Fibroblast of lung (primary cell): ENCODE results near the gene FBXO7. TPM values are rescaled to one million over a fixed set of nuclear protein-coding genes. Genes with fewer than 3 reads are reported as not detected.

Source experiments
- DNase-seq, 2 donors: peaks; one replicate each; pipeline versions ENCODE4 v3.0.0 to v3.0.0-alpha.2; 2010; ENCODE audit warnings: low read depth in 2 of 2
- H2AFZ ChIP-seq: 2 replicates; pipeline ENCODE4 v1.5.1; 2012; ENCODE audit warnings: low read length, control low read depth, inconsistent platforms
- H3K27ac ChIP-seq: 2 replicates; pipeline ENCODE4 v1.5.1; 2011; ENCODE audit warnings: low read length, control low read depth; ENCODE audit not compliant: insufficient read depth
- H3K27me3 ChIP-seq: 2 replicates; pipeline ENCODE4 v1.5.1; 2011; ENCODE audit warnings: mild to moderate bottlenecking, low read length; ENCODE audit not compliant: control insufficient read depth, insufficient read depth
- H3K36me3 ChIP-seq: 2 replicates; pipeline ENCODE4 v1.5.1; 2011; ENCODE audit warnings: low read length; ENCODE audit not compliant: control insufficient read depth, insufficient read depth
- H3K4me1 ChIP-seq: 2 replicates; pipeline ENCODE4 v1.5.1; 2011; ENCODE audit warnings: low read length; ENCODE audit not compliant: control insufficient read depth, insufficient read depth; ENCODE audit errors: extremely low read depth
- H3K4me2 ChIP-seq: 2 replicates; pipeline ENCODE4 v1.5.1; 2011; ENCODE audit warnings: low read length, control low read depth; ENCODE audit not compliant: insufficient read depth; ENCODE audit errors: extremely low read depth
- H3K4me3 ChIP-seq, 4 experiments: fragments of 200-600 bp in 1 of 4; sonication (generic) in 1 of 4; replicated peaks in 1 of 4; 2 replicates each; pipeline ENCODE4 v1.5.1; 2011 to 2016; ENCODE audit warnings: low read length in 4 of 4, low read depth in 3 of 4, mild to moderate bottlenecking in 3 of 4, control low read depth in 2 of 4, inconsistent platforms in 1 of 4, mixed read lengths in 1 of 4; ENCODE audit not compliant: insufficient read depth in 1 of 4; ENCODE audit errors: control extremely low read depth in 1 of 4
- H3K79me2 ChIP-seq: 2 replicates; pipeline ENCODE4 v1.5.1; 2012; ENCODE audit warnings: mild to moderate bottlenecking, low read length, inconsistent platforms; ENCODE audit not compliant: control insufficient read depth, insufficient read depth
- H3K9ac ChIP-seq: 2 replicates; pipeline ENCODE4 v1.5.1; 2011; ENCODE audit warnings: mild to moderate bottlenecking, low read length, control low read depth; ENCODE audit not compliant: insufficient read depth
- H3K9me3 ChIP-seq: 2 replicates; pipeline ENCODE4 v1.5.1; 2012; ENCODE audit warnings: low read depth, low read length; ENCODE audit not compliant: control insufficient read depth, insufficient read depth
- H4K20me1 ChIP-seq: 2 replicates; pipeline ENCODE4 v1.5.1; 2011; ENCODE audit warnings: low read length; ENCODE audit not compliant: control insufficient read depth, insufficient read depth; ENCODE audit errors: extremely low read depth
- EZH2 ChIP-seq: IDR thresholded peaks from 2 replicates; pipeline ENCODE4 v1.5.1; 2012; ENCODE audit warnings: low read length, control low read depth, mild to moderate bottlenecking; ENCODE audit errors: missing control alignments
- polyA plus RNA-seq, 2 donors: library from polyadenylated mRNA; depleted of rRNA in 1 of 2; stranded (reverse) in 1 of 2; unstranded in 1 of 2; fragments of >200 nt; gene quantifications; 2 replicates each; pipeline ENCODE4 v1.2.1, GENCODE V29; 2011 to 2012; ENCODE audit warnings: missing spikeins in 1 of 2
- total RNA-seq: library from RNA; depleted of rRNA; stranded (reverse); fragments of >200 nt; gene quantifications from 2 replicates; pipeline ENCODE4 v1.2.1, GENCODE V29; 2014
- TF ChIP-seq, protein P1 (sequence below), 2 donors: IDR thresholded peaks in 1 of 2; conservative IDR thresholded peaks in 1 of 2; 1 replicate in 1 of 2; 2 replicates in 1 of 2; pipeline ENCODE4 v1.5.1; 2011 to 2012; ENCODE audit warnings: low read length in 2 of 2, control low read depth in 1 of 2, inconsistent platforms in 1 of 2, low read depth in 1 of 2, mild to moderate bottlenecking in 1 of 2

Gene FBXO7
- total and polyA plus RNA-seq, 2 donors (not counting 1 experiment from before 2014, with no cell fraction given), result 51.2 to 130 TPM

GRCh38 chr22:32478994-32479393 is 4.4 kb downstream of the FBXO7 start:
- no peaks in the 10 kb centered on the region for H3K9me3 ChIP-seq
- TF ChIP-seq, protein P1, sequence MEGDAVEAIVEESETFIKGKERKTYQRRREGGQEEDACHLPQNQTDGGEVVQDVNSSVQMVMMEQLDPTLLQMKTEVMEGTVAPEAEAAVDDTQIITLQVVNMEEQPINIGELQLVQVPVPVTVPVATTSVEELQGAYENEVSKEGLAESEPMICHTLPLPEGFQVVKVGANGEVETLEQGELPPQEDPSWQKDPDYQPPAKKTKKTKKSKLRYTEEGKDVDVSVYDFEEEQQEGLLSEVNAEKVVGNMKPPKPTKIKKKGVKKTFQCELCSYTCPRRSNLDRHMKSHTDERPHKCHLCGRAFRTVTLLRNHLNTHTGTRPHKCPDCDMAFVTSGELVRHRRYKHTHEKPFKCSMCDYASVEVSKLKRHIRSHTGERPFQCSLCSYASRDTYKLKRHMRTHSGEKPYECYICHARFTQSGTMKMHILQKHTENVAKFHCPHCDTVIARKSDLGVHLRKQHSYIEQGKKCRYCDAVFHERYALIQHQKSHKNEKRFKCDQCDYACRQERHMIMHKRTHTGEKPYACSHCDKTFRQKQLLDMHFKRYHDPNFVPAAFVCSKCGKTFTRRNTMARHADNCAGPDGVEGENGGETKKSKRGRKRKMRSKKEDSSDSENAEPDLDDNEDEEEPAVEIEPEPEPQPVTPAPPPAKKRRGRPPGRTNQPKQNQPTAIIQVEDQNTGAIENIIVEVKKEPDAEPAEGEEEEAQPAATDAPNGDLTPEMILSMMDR (conservative IDR thresholded peaks at IDR 0.05 in 1 of 2, IDR thresholded peaks at IDR 0.05 in 1 of 2; ENCODE audit: low read depth in 1 of 2, low read length in 2 of 2), result no peak
- no peak for TF ChIP-seq EZH2
- H2AFZ ChIP-seq, result no peak overlapping the region
- H3K4me1 ChIP-seq, result peaks cover under 1% of the 10 kb centered on the region
- H3K4me2 ChIP-seq, result no peak overlapping the region
- no peak overlapping the region for H3K4me3 ChIP-seq
- H3K9ac ChIP-seq, result no peak overlapping the region
- no peaks in the 10 kb centered on the region for H3K27me3 ChIP-seq
- H3K79me2 ChIP-seq, result peaks cover 84% of the 10 kb centered on the region
- peak in 1 of 2 donors; percentile 50 for DNase-seq
- H4K20me1 ChIP-seq, result peaks cover 6% of the 10 kb centered on the region
- no peaks in the 10 kb centered on the region for H3K36me3 ChIP-seq
- no peak overlapping the region for H3K27ac ChIP-seq

GRCh38 chr22:32480238-32480637 is 5.6 kb downstream of the FBXO7 start:
- no peaks in the 10 kb centered on the region for H3K36me3 ChIP-seq
- no peak for DNase-seq
- no peak overlapping the region for H3K4me2 ChIP-seq
- no peaks in the 10 kb centered on the region for H3K4me1 ChIP-seq
- no peak overlapping the region for H2AFZ ChIP-seq
- no peak overlapping the region for H3K9ac ChIP-seq
- no peak overlapping the region for H3K4me3 ChIP-seq
- no peaks in the 10 kb centered on the region for H3K9me3 ChIP-seq
- peaks cover 6% of the 10 kb centered on the region for H4K20me1 ChIP-seq
- no peaks in the 10 kb centered on the region for H3K27me3 ChIP-seq
- peaks cover 86% of the 10 kb centered on the region for H3K79me2 ChIP-seq
- no peak overlapping the region for H3K27ac ChIP-seq
- no peak for TF ChIP-seq EZH2
- TF ChIP-seq, protein P1 (conservative IDR thresholded peaks at IDR 0.05 in 1 of 2, IDR thresholded peaks at IDR 0.05 in 1 of 2; ENCODE audit: low read depth in 1 of 2, low read length in 2 of 2), result no peak

DNA sequence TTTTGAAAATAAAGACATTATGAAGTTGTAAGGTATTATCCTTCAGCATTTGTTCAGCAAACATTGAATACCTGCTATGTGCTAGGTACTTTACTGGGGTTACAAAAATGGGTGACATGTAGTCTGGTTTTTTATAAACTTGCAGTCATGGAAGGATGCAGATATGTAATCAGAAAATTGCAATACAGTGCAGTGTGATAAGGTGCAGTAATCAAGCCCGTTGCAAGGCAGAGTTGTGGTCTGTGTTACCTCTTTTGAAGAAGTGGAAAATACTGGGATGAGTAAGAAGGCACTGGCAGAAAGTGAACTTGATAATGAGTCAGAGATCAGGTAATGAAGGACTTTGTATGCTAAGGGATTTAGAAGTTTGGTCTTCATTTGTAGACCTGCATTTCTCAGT is 8.1 kb downstream of the FBXO7 start:
- Histone ChIP-seq H3K4me2 (no peak overlapping the region), H3K4me3 (no peak overlapping the region), H3K79me2 (peaks cover 62% of the 10 kb centered on the region), H4K20me1 (peaks cover 1% of the 10 kb centered on the region), H3K9me3 (no peaks in the 10 kb centered on the region), H2AFZ (no peak overlapping the region), H3K9ac (no peak overlapping the region), H3K36me3 (no peaks in the 10 kb centered on the region), H3K27me3 (no peaks in the 10 kb centered on the region), H3K27ac (no peak overlapping the region), H3K4me1 (no peaks in the 10 kb centered on the region)
- DNase-seq, result peak in 1 of 2 donors; percentile 56
- no peak for TF ChIP-seq EZH2
- TF ChIP-seq, protein P1 (conservative IDR thresholded peaks at IDR 0.05 in 1 of 2, IDR thresholded peaks at IDR 0.05 in 1 of 2; ENCODE audit: low read depth in 1 of 2, low read length in 2 of 2), result no peak
